HG03520 (cell line): ENCODE measurements around the gene ECPAS.
"Not testable (repeated sequence)": the region's sequence is repeated elsewhere in the genome, so short reads cannot be mapped to it uniquely, and the experiment has no call there.

Experiments used
- ATAC-seq: cut with Tn5 transposase; IDR thresholded peaks from one replicate; pipeline ENCODE4 v1.9.1; 2021; ENCODE audit warnings: mild to moderate bottlenecking, moderate library complexity; ENCODE audit not compliant: unreplicated experiment

The ECPAS gene, protein sequence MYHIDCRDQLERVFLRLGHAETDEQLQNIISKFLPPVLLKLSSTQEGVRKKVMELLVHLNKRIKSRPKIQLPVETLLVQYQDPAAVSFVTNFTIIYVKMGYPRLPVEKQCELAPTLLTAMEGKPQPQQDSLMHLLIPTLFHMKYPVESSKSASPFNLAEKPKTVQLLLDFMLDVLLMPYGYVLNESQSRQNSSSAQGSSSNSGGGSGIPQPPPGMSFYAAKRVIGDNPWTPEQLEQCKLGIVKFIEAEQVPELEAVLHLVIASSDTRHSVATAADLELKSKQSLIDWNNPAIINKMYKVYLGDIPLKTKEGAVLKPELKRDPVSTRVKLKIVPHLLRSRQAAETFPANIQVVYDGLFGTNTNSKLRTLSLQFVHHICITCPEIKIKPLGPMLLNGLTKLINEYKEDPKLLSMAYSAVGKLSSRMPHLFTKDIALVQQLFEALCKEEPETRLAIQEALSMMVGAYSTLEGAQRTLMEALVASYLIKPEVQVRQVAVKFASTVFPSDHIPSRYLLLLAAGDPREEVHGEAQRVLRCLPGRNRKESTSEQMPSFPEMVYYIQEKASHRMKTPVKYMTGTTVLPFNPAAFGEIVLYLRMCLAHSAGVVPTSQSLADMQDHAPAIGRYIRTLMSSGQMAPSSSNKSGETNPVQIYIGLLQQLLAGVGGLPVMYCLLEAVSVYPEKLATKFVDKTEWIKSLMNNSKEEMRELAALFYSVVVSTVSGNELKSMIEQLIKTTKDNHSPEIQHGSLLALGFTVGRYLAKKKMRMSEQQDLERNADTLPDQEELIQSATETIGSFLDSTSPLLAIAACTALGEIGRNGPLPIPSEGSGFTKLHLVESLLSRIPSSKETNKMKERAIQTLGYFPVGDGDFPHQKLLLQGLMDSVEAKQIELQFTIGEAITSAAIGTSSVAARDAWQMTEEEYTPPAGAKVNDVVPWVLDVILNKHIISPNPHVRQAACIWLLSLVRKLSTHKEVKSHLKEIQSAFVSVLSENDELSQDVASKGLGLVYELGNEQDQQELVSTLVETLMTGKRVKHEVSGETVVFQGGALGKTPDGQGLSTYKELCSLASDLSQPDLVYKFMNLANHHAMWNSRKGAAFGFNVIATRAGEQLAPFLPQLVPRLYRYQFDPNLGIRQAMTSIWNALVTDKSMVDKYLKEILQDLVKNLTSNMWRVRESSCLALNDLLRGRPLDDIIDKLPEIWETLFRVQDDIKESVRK (N-terminal part only)

GRCh38 chr9:111483858-111484571 is at the start of gene ECPAS:
Gene ECPAS, minus strand, starts transcription at chr9:111484383. Its CDS starts 11,465 bp downstream, at chr9:111472918.
- peak; percentile 52 for ATAC-seq

- no peak for ATAC-seq
Observed at GRCh38 chr9:111533099-111533790, 49.1 kb upstream of the ECPAS start.

DNA sequence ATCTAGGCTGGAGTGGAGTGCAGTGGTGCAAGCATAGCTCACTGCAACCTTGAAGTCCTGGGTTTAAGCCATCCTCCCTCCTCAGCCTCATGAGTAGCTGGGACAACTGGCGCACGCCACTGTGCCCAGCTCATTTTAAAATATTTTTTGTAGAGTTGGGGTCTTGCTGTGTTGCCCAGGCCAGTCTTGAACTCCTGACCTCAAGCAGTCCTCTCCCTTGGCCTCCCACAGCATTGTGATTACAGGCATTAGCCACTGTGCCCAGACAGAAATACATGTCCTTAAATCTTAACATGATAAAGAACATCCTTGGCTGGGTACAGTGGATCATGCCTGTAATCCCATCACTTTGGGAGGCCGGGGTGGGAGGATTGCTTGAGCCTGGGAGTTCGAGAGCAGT is 47.5 kb upstream of the ECPAS start:
- ATAC-seq: no peak

DNA sequence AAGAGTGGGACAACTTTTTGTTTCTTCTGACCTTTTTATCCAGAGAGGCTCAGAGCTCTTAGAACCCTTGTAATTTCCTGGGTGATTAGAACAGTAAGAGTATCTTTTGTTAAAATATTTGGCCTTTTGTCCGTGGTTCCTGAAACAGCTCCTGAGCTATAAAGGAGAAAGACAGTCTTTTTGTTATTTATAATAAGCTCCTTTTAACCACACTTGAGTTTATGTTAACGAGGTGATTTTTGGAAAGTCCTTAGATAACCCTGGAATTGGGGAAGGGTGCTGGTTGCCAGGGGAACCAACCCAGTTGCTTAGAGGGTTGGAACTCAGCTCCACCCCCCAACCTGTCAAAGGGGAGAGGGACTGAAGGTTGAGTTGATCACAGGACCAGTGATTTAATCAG is 45.6 kb upstream of the ECPAS start:
- no peak for ATAC-seq

DNA sequence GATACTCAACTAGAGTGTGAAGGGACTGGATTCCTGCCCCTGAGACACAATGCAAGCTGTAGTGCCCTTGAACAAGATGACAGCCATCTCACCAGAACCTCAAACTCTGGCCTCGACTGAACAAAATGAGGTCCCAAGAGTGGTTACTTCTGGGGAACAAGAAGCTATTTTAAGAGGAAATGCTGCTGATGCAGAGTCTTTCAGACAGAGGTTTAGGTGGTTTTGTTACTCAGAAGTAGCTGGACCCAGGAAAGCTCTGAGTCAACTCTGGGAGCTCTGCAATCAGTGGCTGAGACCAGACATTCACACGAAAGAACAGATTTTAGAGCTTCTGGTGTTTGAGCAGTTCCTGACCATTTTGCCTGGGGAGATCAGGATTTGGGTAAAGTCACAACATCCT is 43.2 kb upstream of the ECPAS start:
- ATAC-seq: no peak

DNA sequence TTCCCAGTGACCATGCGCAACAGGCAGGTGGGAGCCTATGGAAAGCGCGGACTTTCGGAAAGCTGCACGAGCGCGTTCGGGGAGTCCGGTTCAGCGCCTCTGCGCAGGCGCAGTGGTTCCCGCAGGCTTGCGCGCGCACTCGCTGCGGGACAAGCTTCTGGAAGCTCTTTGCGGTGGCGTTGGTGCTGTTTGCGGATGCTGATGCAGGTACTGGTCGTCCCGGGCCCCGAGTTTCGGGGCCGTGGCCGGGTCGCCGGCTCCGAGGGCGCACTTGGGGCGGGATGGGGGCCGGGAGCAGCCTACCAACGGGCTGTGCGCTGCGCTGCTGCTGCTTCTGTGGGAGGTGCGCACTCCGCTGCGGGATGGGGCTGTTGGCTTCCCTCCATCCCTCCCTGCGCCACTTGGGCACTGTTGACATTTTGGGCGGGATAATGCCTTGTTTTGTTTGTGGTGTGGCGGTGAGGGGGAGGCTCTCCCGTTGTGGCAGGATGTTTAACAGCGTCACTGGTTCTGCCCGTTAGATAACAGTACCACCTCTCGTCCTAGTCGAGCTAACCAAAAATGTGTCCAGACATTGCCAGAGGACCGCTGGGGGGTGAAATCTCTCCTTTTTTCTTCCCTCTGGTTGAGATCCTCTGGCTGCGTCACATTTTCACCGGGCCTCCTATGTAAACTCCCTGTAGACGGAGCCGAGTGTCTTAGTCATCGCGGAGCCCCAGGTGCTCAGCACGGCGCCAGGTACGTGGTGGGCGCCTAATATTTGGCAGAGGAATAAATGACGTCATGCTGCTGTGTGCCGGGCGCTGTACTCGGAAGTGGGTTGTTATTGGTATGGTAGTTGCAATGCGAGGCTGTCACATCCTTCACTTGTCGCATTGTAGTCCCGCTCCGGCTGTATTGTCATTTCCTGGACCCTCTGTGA is 41.1 kb upstream of the ECPAS start, which contains the start of gene ZNF483:
TSS of gene ZNF483 (plus strand) at position 124 of the 922 bp plus-strand sequence. CDS start 2,217 bp downstream, outside the sequence.
- ATAC-seq: peak; percentile 51

DNA sequence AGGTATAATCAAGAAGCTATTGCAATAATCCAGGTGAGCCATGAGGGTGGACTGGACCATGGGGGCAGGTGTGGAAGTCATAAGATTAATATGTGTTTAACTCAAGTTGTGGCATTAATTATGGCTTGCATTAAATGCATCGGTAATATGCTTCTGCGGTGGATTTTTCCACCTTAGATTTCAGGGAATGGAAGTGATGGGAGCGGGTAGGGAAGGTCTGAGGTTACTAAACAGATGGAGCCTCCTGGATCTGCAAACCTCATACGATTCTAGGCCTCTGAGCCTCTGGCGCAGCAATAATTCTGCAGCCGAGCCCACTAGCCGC is 40.5 kb upstream of the ECPAS start:
- ATAC-seq: no peak

DNA sequence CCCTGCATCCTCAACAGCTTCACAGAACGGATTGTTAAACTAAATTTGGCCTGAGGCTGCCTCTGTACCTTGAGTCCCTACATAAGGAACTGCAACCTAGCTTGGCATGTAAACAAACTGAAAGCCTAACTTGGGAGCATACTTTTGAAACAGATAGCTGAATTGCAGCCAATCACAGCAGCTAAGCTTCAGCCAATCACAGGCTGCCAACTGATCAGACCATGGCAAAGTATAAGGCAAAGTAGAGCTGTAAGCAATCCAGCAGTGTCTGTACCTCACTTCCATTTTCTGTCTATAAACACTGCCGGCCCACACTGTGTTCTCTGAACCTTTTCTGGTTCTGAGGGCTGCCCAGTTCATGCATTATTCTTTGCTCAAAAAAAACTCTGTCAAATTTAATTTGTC is 31.9 kb upstream of the ECPAS start:
- ATAC-seq: no peak

GRCh38 chr9:111514967-111515366 is 30.8 kb upstream of the ECPAS start:
- ATAC-seq: no peak

DNA sequence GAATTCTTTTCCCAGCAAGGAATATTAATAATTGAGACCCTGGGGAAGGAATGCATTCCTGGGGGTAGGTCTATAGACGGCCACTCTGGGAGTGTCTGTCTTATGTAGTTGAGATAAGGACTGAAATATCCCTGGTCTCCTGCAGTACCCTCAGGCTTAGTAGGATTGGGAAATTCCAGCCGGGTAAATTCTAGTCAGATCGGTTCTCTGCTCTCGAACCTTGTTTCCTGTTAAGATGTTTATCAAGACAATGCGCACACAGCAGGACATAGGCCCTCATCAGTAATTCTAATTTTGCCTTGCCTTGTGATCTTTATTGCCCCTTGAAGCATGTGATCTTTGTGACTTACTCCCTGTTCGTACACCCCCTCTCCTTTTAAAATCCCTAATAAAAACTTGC is 27.4 kb upstream of the ECPAS start:
- not testable (repeated sequence) for ATAC-seq

DNA sequence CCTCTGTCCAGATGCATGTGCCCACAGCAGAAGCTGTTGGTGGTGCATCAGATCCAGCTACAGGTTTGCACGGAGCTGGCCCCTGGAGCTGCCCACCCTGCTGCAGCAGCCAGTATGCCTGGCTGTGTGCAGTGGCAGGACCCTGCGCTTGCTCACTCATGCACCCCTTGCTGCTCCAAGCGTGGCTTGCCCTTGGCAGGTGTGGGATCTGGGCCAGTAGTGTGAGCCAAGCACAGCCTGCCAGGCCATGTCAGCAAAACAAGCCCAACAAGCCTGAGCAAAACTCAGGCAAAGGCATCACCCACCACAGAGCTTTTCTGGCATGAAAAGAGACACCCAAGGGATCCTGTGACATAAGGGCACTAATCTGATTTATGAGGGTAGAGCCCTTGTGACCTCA is 18.3 kb upstream of the ECPAS start:
- no peak for ATAC-seq

- ATAC-seq: no peak
Observed at GRCh38 chr9:111501648-111502047, 17.5 kb upstream of the ECPAS start.

- ATAC-seq: no peak
Observed at GRCh38 chr9:111501005-111501562, 16.9 kb upstream of the ECPAS start.

- not testable (repeated sequence) for ATAC-seq
Observed at GRCh38 chr9:111497196-111497595, 13.0 kb upstream of the ECPAS start.

GRCh38 chr9:111484572-111484894 is 350 bp upstream of the ECPAS start:
- ATAC-seq: no peak

DNA sequence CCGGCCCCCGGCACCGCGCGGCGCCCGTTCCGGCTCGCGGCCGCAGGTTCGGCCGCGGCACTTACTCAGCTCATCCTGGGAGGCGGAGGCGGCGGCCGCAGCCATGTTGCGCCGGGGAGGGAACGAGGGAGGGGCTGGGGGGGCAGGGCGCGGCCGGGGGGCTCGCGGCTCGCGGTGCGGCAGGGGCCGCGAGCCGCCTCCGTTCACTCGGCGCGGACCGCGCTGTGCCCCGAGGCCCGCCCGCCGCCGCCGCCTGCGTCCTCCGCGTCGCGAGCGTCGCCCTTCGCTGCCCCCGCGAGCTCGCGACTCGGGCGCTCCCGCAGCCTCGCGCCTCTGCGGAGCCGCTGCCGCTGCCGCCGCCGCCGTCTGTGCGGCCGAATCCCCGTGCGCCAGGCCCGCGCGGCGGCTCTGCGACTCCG is 735 bp downstream of the ECPAS start:
- ATAC-seq: peak; percentile 27

DNA sequence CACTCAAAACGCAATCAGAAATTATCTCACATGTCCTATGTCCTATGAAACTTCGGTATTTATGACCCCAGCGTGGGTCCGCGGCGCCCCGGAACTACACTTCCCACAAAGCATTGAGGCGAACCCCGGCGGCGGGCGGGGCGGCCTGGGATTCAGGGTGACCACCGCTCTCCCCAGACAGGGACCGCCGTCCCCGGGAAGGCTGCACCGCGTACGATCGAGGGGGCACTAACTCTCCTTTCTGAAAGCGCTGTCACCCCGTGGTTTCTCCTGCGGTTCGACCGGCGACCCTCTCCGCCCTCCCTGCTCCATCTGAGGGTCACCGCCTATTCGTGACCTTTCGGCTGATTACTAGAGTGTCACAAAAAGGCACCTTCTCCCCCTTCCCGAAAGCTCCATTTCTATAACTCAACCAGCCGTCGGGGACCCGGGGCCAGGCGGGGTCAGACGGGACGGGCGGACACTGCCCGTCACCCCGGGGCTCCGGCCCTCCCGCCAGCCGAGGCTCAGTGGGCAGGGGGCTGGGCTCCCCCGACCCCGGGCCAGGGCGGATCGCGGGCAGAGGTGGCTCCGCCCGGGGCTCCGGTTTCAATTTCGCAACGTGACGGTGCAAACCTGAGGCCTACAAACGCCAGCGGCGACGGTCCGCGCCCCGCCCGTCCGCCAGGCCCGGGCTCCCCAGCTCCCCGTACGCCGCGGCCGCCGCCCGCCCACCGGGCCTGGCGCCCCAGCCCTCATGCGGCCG is 1.3 kb downstream of the ECPAS start:
- ATAC-seq: peak; percentile 47
